WTC11 (cell line): ENCODE results near the gene KDSR. TPM values are rescaled to one million over a fixed set of nuclear protein-coding genes. Genes with fewer than 3 reads are reported as not detected.

Experiments used
- ATAC-seq: fragments of 200-7000 bp; cut with Tn5 transposase; 2 replicates; pipeline ENCODE4 v1.10.0; 2021; ENCODE audit warnings: mild to moderate bottlenecking, moderate library complexity
- CTCF ChIA-PET: fragments of 300-600 bp; sonication (Branson Sonifier 250); formaldehyde crosslinking; loops from one replicate; lab custom pipeline; 2021; ENCODE audit warnings: antibody characterized with exemption; lab: Charles Lee
- POLR2A ChIA-PET: fragments of 350-600 bp; sonication (Branson Sonifier 250); formaldehyde crosslinking; loops from one replicate; lab custom pipeline; 2021; ENCODE audit warnings: antibody characterized with exemption; lab: Charles Lee
- DNase-seq: peaks from one replicate; pipeline ENCODE4 v3.0.0; 2021; ENCODE audit warnings: low spot score
- H3K27ac Mint-ChIP-seq: 2 replicates; pipeline ENCODE4 v1.8.0; 2021; ENCODE audit warnings: mixed read lengths
- H3K27me3 Mint-ChIP-seq: 2 replicates; pipeline ENCODE4 v1.8.0; 2021; ENCODE audit warnings: low read depth, mild to moderate bottlenecking, moderate library complexity, mixed read lengths
- H3K36me3 Mint-ChIP-seq: 2 replicates; pipeline ENCODE4 v1.8.0; 2021; ENCODE audit warnings: mixed read lengths
- H3K4me1 Mint-ChIP-seq: 2 replicates; pipeline ENCODE4 v1.8.0; 2022; ENCODE audit warnings: mixed read lengths
- H3K4me3 Mint-ChIP-seq: 2 replicates; pipeline ENCODE4 v1.8.0; 2021; ENCODE audit warnings: mild to moderate bottlenecking, moderate library complexity, mixed read lengths
- H3K9me3 Mint-ChIP-seq: 2 replicates; pipeline ENCODE4 v1.8.0; 2021; ENCODE audit warnings: mixed read lengths
- E2F4 ChIP-seq: sonication (generic); formaldehyde crosslinking; IDR thresholded peaks from 2 replicates; pipeline ENCODE4 v1.8.1; 2022; ENCODE audit warnings: low read depth, mild to moderate bottlenecking, moderate library complexity, missing genetic modification reagents, borderline replicate concordance
- ETV6 ChIP-seq: sonication (generic); formaldehyde crosslinking; IDR thresholded peaks from 2 replicates; pipeline ENCODE4 v1.8.1; 2022; ENCODE audit warnings: mild to moderate bottlenecking, missing genetic modification reagents
- FOXP1 ChIP-seq: sonication (generic); formaldehyde crosslinking; IDR thresholded peaks from 2 replicates; pipeline ENCODE4 v1.8.0; 2022; ENCODE audit warnings: missing genetic modification reagents, mild to moderate bottlenecking, moderate library complexity, borderline replicate concordance
- GABPB1 ChIP-seq: sonication (generic); formaldehyde crosslinking; IDR thresholded peaks from 2 replicates; pipeline ENCODE4 v1.8.1; 2023; ENCODE audit warnings: mild to moderate bottlenecking, missing genetic modification reagents
- JAZF1 ChIP-seq: fragments of 250-450 bp; sonication (Bioruptor Pico); IDR thresholded peaks from 2 replicates; pipeline ENCODE4 v1.9.0; 2021; ENCODE audit warnings: moderate library complexity, mild to moderate bottlenecking, inconsistent platforms
- MXD4 ChIP-seq: fragments of 250-450 bp; sonication (Bioruptor Pico); IDR thresholded peaks from 2 replicates; pipeline ENCODE4 v1.8.0; 2021; ENCODE audit warnings: mild to moderate bottlenecking, moderate library complexity, borderline replicate concordance
- NFYB ChIP-seq: sonication (generic); formaldehyde crosslinking; conservative IDR thresholded peaks from 2 replicates; pipeline ENCODE4 v1.8.0; 2022; ENCODE audit warnings: low read depth, missing genetic modification reagents
- PREB ChIP-seq: sonication (generic); formaldehyde crosslinking; IDR thresholded peaks from 2 replicates; pipeline ENCODE4 v1.8.1; 2022; ENCODE audit warnings: mild to moderate bottlenecking, missing genetic modification reagents, moderate library complexity, borderline replicate concordance
- PRRX2 ChIP-seq: fragments of 250-450 bp; sonication (Bioruptor Pico); IDR thresholded peaks from 2 replicates; pipeline ENCODE4 v1.8.0; 2021; ENCODE audit warnings: mild to moderate bottlenecking
- RELA ChIP-seq: sonication (generic); formaldehyde crosslinking; IDR thresholded peaks from 2 replicates; pipeline ENCODE4 v1.8.1; 2022; ENCODE audit warnings: missing genetic modification reagents, mild to moderate bottlenecking, borderline replicate concordance
- SMAD3 ChIP-seq: sonication (generic); formaldehyde crosslinking; IDR thresholded peaks from 2 replicates; pipeline ENCODE4 v1.8.0; 2022; ENCODE audit warnings: missing genetic modification reagents, mild to moderate bottlenecking, borderline replicate concordance
- SMAD4 ChIP-seq: sonication (generic); formaldehyde crosslinking; IDR thresholded peaks from 2 replicates; pipeline ENCODE4 v1.8.0; 2022; ENCODE audit warnings: mild to moderate bottlenecking, missing genetic modification reagents
- ZBTB43 ChIP-seq: sonication (generic); formaldehyde crosslinking; IDR thresholded peaks from 2 replicates; pipeline ENCODE4 v1.8.1; 2023; ENCODE audit warnings: mild to moderate bottlenecking, missing genetic modification reagents
- ZNF138 ChIP-seq: sonication (generic); formaldehyde crosslinking; conservative IDR thresholded peaks from 2 replicates; pipeline ENCODE4 v1.8.1; 2022; ENCODE audit warnings: mild to moderate bottlenecking, moderate library complexity, missing genetic modification reagents
- ZNF317 ChIP-seq: sonication (generic); formaldehyde crosslinking; IDR thresholded peaks from 2 replicates; pipeline ENCODE4 v1.8.1; 2023; ENCODE audit warnings: low read depth, mild to moderate bottlenecking, moderate library complexity, missing genetic modification reagents, borderline replicate concordance
- ZNF425 ChIP-seq: fragments of 250-450 bp; sonication (Bioruptor Pico); conservative IDR thresholded peaks from 2 replicates; pipeline ENCODE4 v1.9.0; 2021; ENCODE audit warnings: mild to moderate bottlenecking
- ZNF671 ChIP-seq: fragments of 250-450 bp; sonication (Bioruptor Pico); IDR thresholded peaks from 2 replicates; pipeline ENCODE4 v1.8.0; 2021; ENCODE audit warnings: mild to moderate bottlenecking
- ZSCAN18 ChIP-seq: fragments of 250-450 bp; sonication (Bioruptor Pico); IDR thresholded peaks from 2 replicates; pipeline ENCODE4 v2.1.2; 2022; ENCODE audit warnings: mild to moderate bottlenecking, moderate library complexity
- total RNA-seq: library from RNA; stranded (reverse); gene quantifications from 3 replicates; pipeline ENCODE4 v1.2.3, GENCODE V29; 2021
- TF ChIP-seq, protein P1 (sequence below): sonication (generic); formaldehyde crosslinking; IDR thresholded peaks from 2 replicates; pipeline ENCODE4 v1.8.0; 2023; ENCODE audit warnings: mild to moderate bottlenecking, missing genetic modification reagents
- TF ChIP-seq, protein P2 (sequence below): sonication (generic); formaldehyde crosslinking; IDR thresholded peaks from 2 replicates; pipeline ENCODE4 v1.8.1; 2023; ENCODE audit warnings: mild to moderate bottlenecking, missing genetic modification reagents, moderate library complexity
- TF ChIP-seq, protein P3 (sequence below): sonication (generic); formaldehyde crosslinking; IDR thresholded peaks from 2 replicates; pipeline ENCODE4 v1.8.1; 2022; ENCODE audit warnings: low read depth, missing genetic modification reagents, borderline replicate concordance

KDSR gene
- total RNA-seq, 1 experiment from 2014 or later: 51.8 TPM

- no peak for TF ChIP-seq ZNF425 (CRISPR knock-in tag)
These were observed 35.5 kb upstream of the KDSR start (continued) for GRCh38 chr18:63402246-63403162.

DNA sequence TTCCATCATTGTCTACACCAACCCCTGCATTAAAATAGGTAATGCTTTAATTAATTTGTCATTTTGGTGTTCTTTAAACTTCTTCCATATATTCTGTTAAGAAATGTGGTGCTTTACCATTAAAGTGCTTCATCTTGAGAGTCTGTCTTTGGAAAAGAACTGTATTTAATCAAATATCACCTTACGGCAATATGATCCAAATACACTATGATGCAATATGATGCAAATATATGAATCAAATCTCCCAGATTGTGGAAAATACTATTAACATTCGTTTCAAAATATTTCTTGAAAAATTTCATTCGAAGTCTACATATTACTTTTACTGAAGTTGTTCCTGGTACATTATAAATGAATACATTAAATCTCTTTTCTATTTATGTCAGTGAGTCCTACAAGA, 32.3 kb upstream of the KDSR start:
- H3K27ac Mint-ChIP-seq: no peak overlapping the region
- DNase-seq (no peak), ATAC-seq (no peak)
- H3K9me3 Mint-ChIP-seq: no peaks in the 10 kb centered on the region
- TF ChIP-seq, protein P1, sequence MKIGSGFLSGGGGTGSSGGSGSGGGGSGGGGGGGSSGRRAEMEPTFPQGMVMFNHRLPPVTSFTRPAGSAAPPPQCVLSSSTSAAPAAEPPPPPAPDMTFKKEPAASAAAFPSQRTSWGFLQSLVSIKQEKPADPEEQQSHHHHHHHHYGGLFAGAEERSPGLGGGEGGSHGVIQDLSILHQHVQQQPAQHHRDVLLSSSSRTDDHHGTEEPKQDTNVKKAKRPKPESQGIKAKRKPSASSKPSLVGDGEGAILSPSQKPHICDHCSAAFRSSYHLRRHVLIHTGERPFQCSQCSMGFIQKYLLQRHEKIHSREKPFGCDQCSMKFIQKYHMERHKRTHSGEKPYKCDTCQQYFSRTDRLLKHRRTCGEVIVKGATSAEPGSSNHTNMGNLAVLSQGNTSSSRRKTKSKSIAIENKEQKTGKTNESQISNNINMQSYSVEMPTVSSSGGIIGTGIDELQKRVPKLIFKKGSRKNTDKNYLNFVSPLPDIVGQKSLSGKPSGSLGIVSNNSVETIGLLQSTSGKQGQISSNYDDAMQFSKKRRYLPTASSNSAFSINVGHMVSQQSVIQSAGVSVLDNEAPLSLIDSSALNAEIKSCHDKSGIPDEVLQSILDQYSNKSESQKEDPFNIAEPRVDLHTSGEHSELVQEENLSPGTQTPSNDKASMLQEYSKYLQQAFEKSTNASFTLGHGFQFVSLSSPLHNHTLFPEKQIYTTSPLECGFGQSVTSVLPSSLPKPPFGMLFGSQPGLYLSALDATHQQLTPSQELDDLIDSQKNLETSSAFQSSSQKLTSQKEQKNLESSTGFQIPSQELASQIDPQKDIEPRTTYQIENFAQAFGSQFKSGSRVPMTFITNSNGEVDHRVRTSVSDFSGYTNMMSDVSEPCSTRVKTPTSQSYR (CRISPR knock-in tag): no peak
- TF ChIP-seq ZNF671 (CRISPR knock-in tag) (no peak), ZNF138 (CRISPR knock-in tag) (no peak), ZNF317 (CRISPR knock-in tag) (no peak), ETV6 (CRISPR knock-in tag) (no peak), SMAD4 (CRISPR knock-in tag) (no peak), ZSCAN18 (CRISPR knock-in tag) (no peak), PREB (no peak), SMAD3 (CRISPR knock-in tag) (no peak), E2F4 (CRISPR knock-in tag) (no peak), GABPB1 (CRISPR knock-in tag) (no peak), JAZF1 (CRISPR knock-in tag) (no peak), NFYB (no peak), RELA (no peak), MXD4 (CRISPR knock-in tag) (no peak), ZBTB43 (CRISPR knock-in tag) (no peak), PRRX2 (CRISPR knock-in tag) (no peak), FOXP1 (CRISPR knock-in tag) (no peak)
- TF ChIP-seq, protein P2, sequence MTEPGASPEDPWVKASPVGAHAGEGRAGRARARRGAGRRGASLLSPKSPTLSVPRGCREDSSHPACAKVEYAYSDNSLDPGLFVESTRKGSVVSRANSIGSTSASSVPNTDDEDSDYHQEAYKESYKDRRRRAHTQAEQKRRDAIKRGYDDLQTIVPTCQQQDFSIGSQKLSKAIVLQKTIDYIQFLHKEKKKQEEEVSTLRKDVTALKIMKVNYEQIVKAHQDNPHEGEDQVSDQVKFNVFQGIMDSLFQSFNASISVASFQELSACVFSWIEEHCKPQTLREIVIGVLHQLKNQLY (CRISPR knock-in tag): no peak
- TF ChIP-seq, protein P3, sequence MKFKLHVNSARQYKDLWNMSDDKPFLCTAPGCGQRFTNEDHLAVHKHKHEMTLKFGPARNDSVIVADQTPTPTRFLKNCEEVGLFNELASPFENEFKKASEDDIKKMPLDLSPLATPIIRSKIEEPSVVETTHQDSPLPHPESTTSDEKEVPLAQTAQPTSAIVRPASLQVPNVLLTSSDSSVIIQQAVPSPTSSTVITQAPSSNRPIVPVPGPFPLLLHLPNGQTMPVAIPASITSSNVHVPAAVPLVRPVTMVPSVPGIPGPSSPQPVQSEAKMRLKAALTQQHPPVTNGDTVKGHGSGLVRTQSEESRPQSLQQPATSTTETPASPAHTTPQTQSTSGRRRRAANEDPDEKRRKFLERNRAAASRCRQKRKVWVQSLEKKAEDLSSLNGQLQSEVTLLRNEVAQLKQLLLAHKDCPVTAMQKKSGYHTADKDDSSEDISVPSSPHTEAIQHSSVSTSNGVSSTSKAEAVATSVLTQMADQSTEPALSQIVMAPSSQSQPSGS (CRISPR knock-in tag): no peak
- CTCF ChIA-PET: no interaction called here
- H3K36me3 Mint-ChIP-seq: peaks cover 51% of the 10 kb centered on the region
- POLR2A ChIA-PET: no interaction called here
- no peak overlapping the region for H3K4me3 Mint-ChIP-seq
- no peaks in the 10 kb centered on the region for H3K4me1 Mint-ChIP-seq
- H3K27me3 Mint-ChIP-seq: no peaks in the 10 kb centered on the region
